ENCODE data around the gene GPR61. TPM values are rescaled to one million over a fixed set of nuclear protein-coding genes. Genes with fewer than 3 reads are reported as not detected.
A peak's percentile ranks its signal among the peaks of the same experiment; 100 is the strongest.

Gene GPR61
- total RNA-seq, 1 experiment from 2014 or later: 0.48 TPM

GRCh38 chr1:109493805-109494539 is 45.7 kb upstream of the GPR61 start, which contains the start of gene CYB561D1:
CYB561D1 (plus strand) TSS chr1:109494094; CDS start chr1:109494140, 46 bp downstream.
- Histone ChIP-seq H3K27ac (ENCODE audit: insufficient read length, low read depth, low read length) (no peak within 1 kb of the TSS), H3K9ac (ENCODE audit: extremely low read depth, insufficient read length, low read length) (peak within 1 kb of the TSS; percentile 40)
- H3K27ac Mint-ChIP-seq: peak within 1 kb of the TSS; percentile 36 to 89 (median 66); a peak in 3 of 7 replicates

More at GRCh38 chr1:109493805-109494539, 45.7 kb upstream of the GPR61 start, which contains the start of gene CYB561D1:
- TF ChIP-seq CTCF (conservative IDR thresholded peaks at IDR 0.05): peak; percentile 98
- H2BK120ac ChIP-seq (ENCODE audit: low read depth, low read length, poor library complexity, severe bottlenecking): no peak within 1 kb of the TSS
- H2AFZ ChIP-seq (ENCODE audit: low read length): no peak within 1 kb of the TSS
- DNase-seq: peak; percentile 89
- H4K5ac ChIP-seq (ENCODE audit: insufficient read length, low read depth, low read length): no peak within 1 kb of the TSS
- H3K18ac ChIP-seq (ENCODE audit: insufficient read length, low read depth, low read length): no peak within 1 kb of the TSS
- no peak within 1 kb of the TSS for H3K14ac ChIP-seq (ENCODE audit: insufficient read depth, low read length)
- H3K23me2 ChIP-seq (ENCODE audit: insufficient read length, low read depth, low read length, poor library complexity, severe bottlenecking): no peaks in the 10 kb centered on the region
- H3K56ac ChIP-seq (ENCODE audit: insufficient read length, low read depth, low read length): no peak within 1 kb of the TSS
- H3K9me3 ChIP-seq (ENCODE audit: control insufficient read depth, low read depth, low read length): no peaks in the 10 kb centered on the region
- no CpG with 5 or more reads among the region's 44 CpGs for WGBS (ENCODE audit: extremely low coverage, insufficient read length, low lambda C conversion rate)
- no peak within 1 kb of the TSS for H4K91ac ChIP-seq (ENCODE audit: insufficient read length, low read depth, low read length)
- H2AK5ac ChIP-seq (ENCODE audit: insufficient read length, low read length): no peak within 1 kb of the TSS
- no peak within 1 kb of the TSS for H2BK5ac ChIP-seq (ENCODE audit: insufficient read length, low read length)
- H2BK12ac ChIP-seq (ENCODE audit: insufficient read length, low read depth, low read length): no peak within 1 kb of the TSS
- H3K9me3 Mint-ChIP-seq: no peaks in the 10 kb centered on the region
- H4K8ac ChIP-seq (replicated peaks; ENCODE audit: insufficient read length, low read depth, low read length): no peak within 1 kb of the TSS
- no peaks in the 10 kb centered on the region for H3K27me3 Mint-ChIP-seq (ENCODE audit: low read depth)
- no peak within 1 kb of the TSS for H2BK15ac ChIP-seq (ENCODE audit: low read depth, low read length)
- H3T11ph ChIP-seq (ENCODE audit: low read length): no peak within 1 kb of the TSS
- H3K27me3 ChIP-seq (ENCODE audit: insufficient read depth, low read length): no peaks in the 10 kb centered on the region
- H3K79me2 ChIP-seq (ENCODE audit: insufficient read depth, low read length): no peaks in the 10 kb centered on the region
- peaks cover 0 to 32% (median 0%) of the 10 kb centered on the region in 3 experiments; a peak in 3 of 7 replicates for H3K36me3 Mint-ChIP-seq (ENCODE audit: insufficient read depth in 1 of 3, low read depth in 3 of 3)
- peak within 1 kb of the TSS; percentile 91 to 93 for H3K4me3 Mint-ChIP-seq
- H3K4ac ChIP-seq (ENCODE audit: low read depth, low read length): no peak within 1 kb of the TSS
- peaks cover 2% of the 10 kb centered on the region; the same call in 1 of the 2 replicates for H3K4me1 ChIP-seq (ENCODE audit: insufficient read depth, low read length)
- no peak within 1 kb of the TSS for H2BK20ac ChIP-seq (ENCODE audit: low read depth, low read length, poor library complexity, severe bottlenecking)
- H3K4me2 ChIP-seq (ENCODE audit: insufficient read depth, insufficient read length, low read length): peak within 1 kb of the TSS; percentile 15
- no peak within 1 kb of the TSS for H3K23ac ChIP-seq (ENCODE audit: insufficient read length, low read depth, low read length)
- H3K79me1 ChIP-seq (ENCODE audit: insufficient read depth, low read depth, low read length, poor library complexity, severe bottlenecking): no peaks in the 10 kb centered on the region
- H3K4me1 Mint-ChIP-seq: peaks cover 14 to 16% of the 10 kb centered on the region in 2 experiments
- no peaks in the 10 kb centered on the region for H4K20me1 ChIP-seq (ENCODE audit: control insufficient read depth, insufficient read depth, insufficient read length)
